Adrenal gland (tissue), 5 donors: ENCODE data around the gene APLF.

Experiments used
- CTCF ChIP-seq, 6 experiments: fragments of 450-650 bp in 4 of 6; fragments of 200-600 bp in 2 of 6; sonication (generic) in 1 of 6; IDR thresholded peaks; 1 replicate in 5 of 6; 2 replicates in 1 of 6; pipeline versions ENCODE4 v1.5.1 to v1.8.0; 2016 to 2021; ENCODE audit warnings: antibody characterized with exemption in 6 of 6, mild to moderate bottlenecking in 2 of 6, moderate library complexity in 1 of 6
- POLR2A ChIP-seq, 2 donors: fragments of 450-650 bp; IDR thresholded peaks; one replicate each; pipeline ENCODE4 v1.6.1; 2017; ENCODE audit warnings: antibody characterized with exemption in 2 of 2, mild to moderate bottlenecking in 2 of 2, moderate library complexity in 1 of 2
- donor health status: DM: no; HTN: no; CAD: no.

- TF ChIP-seq POLR2A (IDR thresholded peaks at IDR 0.05): no peak
- TF ChIP-seq CTCF (IDR thresholded peaks at IDR 0.05): no peak
Measured at GRCh38 chr2:68566362-68566761, 99.0 kb downstream of the APLF start.
